Measurements from ENCODE around the gene DNAJB14. TPM values are rescaled to one million over a fixed set of nuclear protein-coding genes. Genes with fewer than 3 reads are reported as not detected.

The DNAJB14 gene
- total and polyA plus RNA-seq, 2 of the 4 experiments (the other 2 are of a cell fraction): 12.9 to 15.6 TPM

DNA sequence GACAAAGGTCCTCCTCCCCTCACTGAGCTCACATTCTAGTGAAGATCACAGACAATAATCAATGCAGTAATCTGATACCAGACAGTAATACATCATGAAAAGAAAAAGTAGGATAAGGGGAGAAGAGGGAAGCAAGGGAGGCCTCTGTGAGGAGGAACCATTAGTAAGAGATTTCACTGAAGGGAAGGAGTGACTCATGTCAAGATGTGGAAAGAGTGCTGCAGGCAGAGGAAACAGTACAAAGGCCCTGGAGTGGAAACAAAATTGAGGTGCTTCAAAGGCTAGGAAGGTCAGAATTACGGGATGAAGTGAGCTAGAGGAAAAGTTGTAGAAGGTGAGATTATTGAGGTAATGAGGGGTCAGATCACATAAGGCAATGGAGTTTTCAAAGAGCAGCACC, 90.3 kb downstream of the DNAJB14 start:
- peak; percentile 82 for ATAC-seq (ENCODE audit: low read depth)
- no peak overlapping the region for H2BK15ac ChIP-seq (ENCODE audit: low read depth, low read length)
- no peak overlapping the region for H2BK5ac ChIP-seq (ENCODE audit: low read depth, low read length, poor library complexity, severe bottlenecking)
- no peak overlapping the region for H3K4me2 ChIP-seq (ENCODE audit: low read depth, low read length)
- no peaks in the 10 kb centered on the region for H3K4me1 ChIP-seq (ENCODE audit: control insufficient read depth, insufficient read depth, low read length)
- no peak overlapping the region for H3K14ac ChIP-seq (replicated peaks; ENCODE audit: low read depth, low read length)
- no peak overlapping the region for H4K8ac ChIP-seq (ENCODE audit: low read depth in 2 of 2, low read length in 2 of 2)
- in situ Hi-C loops (cut with MboI; ENCODE audit: low sequenced_read_pairs) (no loop called here), dilution Hi-C loops (cut with HindIII; ENCODE audit: low sequenced_read_pairs, unreplicated experiment) (no loop called here), intact Hi-C loops (cut with micrococcal nuclease) (no loop called here)
- no peak overlapping the region for H3K27ac ChIP-seq (ENCODE audit: insufficient read depth, low read length)
- 56 to 100% methylated on average over 1 of the region's 1 CpG for WGBS, 2 experiments (ENCODE audit: extremely low coverage in 2 of 2, insufficient read length in 1 of 2)
- H3K9me1 ChIP-seq (ENCODE audit: insufficient read depth, low read length): no peaks in the 10 kb centered on the region
- H2AK9ac ChIP-seq (replicated peaks; ENCODE audit: low read depth, low read length, poor library complexity): no peak overlapping the region
- DNase-seq: peak; percentile 50
- H2BK20ac ChIP-seq (ENCODE audit: low read depth, low read length): no peak overlapping the region
- TF ChIP-seq, protein P1, sequence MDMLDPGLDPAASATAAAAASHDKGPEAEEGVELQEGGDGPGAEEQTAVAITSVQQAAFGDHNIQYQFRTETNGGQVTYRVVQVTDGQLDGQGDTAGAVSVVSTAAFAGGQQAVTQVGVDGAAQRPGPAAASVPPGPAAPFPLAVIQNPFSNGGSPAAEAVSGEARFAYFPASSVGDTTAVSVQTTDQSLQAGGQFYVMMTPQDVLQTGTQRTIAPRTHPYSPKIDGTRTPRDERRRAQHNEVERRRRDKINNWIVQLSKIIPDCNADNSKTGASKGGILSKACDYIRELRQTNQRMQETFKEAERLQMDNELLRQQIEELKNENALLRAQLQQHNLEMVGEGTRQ (IDR thresholded peaks at IDR 0.05; ENCODE audit: low read depth, low read length): no peak
- TF ChIP-seq RFX5 (IDR thresholded peaks at IDR 0.05; ENCODE audit: low read depth, low read length) (no peak), MAZ (IDR thresholded peaks at IDR 0.05; ENCODE audit: borderline replicate concordance, low read depth, low read length) (no peak), CEBPB (IDR thresholded peaks at IDR 0.05; ENCODE audit: low read depth, low read length) (0 out of 2 replicates have a peak, but pooled peaks have one; percentile 15), NFE2L2 (IDR thresholded peaks at IDR 0.05; ENCODE audit: low read depth, low read length) (no peak), MXI1 (IDR thresholded peaks at IDR 0.05; ENCODE audit: borderline replicate concordance, low read depth, low read length) (no peak), CHD1 (IDR thresholded peaks at IDR 0.05; ENCODE audit: low read depth, low read length) (no peak), BHLHE40 (IDR thresholded peaks at IDR 0.05; ENCODE audit: low read depth, low read length) (no peak)
- ChIA-PET POLR2A (ENCODE audit: unreplicated experiment) (no interaction called here), CTCF (no interaction called here)
- no peak overlapping the region for H2AFZ ChIP-seq (replicated peaks; ENCODE audit: low read length, poor library complexity)
- H3K56ac ChIP-seq (ENCODE audit: extremely low read depth, insufficient read depth, low read length): no peak overlapping the region
- no peak overlapping the region for H3K18ac ChIP-seq (ENCODE audit: low read depth, low read length)
- H2BK120ac ChIP-seq (ENCODE audit: low read depth, low read length): no peak overlapping the region
- no peak overlapping the region for H3K4me3 ChIP-seq (ENCODE audit: insufficient read depth, low read depth, low read length)
- no peak overlapping the region for H3K9ac ChIP-seq (ENCODE audit: low read depth, low read length)
- no peak overlapping the region for H3K4ac ChIP-seq (ENCODE audit: low read depth, low read length)
- H4K20me1 ChIP-seq (ENCODE audit: insufficient read depth, low read length): no peaks in the 10 kb centered on the region
- H3K23ac ChIP-seq (ENCODE audit: low read depth, low read length): no peak overlapping the region
- H3K79me1 ChIP-seq (ENCODE audit: low read depth in 1 of 2, low read length in 2 of 2): no peaks in the 10 kb centered on the region
- no peak overlapping the region for H4K5ac ChIP-seq (ENCODE audit: low read depth, low read length)
- H2AK5ac ChIP-seq (ENCODE audit: low read depth, low read length): no peak overlapping the region
- no TSS peak for BruUV-seq (replicated peaks)
- no peak overlapping the region for H4K91ac ChIP-seq (ENCODE audit: insufficient read depth, low read depth, low read length)
- no peaks in the 10 kb centered on the region for H3K36me3 ChIP-seq (ENCODE audit: control insufficient read depth, insufficient read depth, low read length)
- peaks cover 10% of the 10 kb centered on the region for H3K27me3 ChIP-seq (ENCODE audit: control insufficient read depth, insufficient read depth, low read length)
- no peaks in the 10 kb centered on the region for H3K9me3 ChIP-seq (ENCODE audit: control insufficient read depth, insufficient read depth, low read length)
